Hippocampal formation (tissue), 2 donors: ENCODE measurements around the gene THADA.
"Not testable (repeated sequence)": the region's sequence is repeated elsewhere in the genome, so short reads cannot be mapped to it uniquely, and the experiment has no call there.

Experiments
- DNase-seq, 2 donors: peaks; one replicate each; lab custom pipeline; 2025; lab: John Stamatoyannopoulos, UW

Gene THADA

DNA sequence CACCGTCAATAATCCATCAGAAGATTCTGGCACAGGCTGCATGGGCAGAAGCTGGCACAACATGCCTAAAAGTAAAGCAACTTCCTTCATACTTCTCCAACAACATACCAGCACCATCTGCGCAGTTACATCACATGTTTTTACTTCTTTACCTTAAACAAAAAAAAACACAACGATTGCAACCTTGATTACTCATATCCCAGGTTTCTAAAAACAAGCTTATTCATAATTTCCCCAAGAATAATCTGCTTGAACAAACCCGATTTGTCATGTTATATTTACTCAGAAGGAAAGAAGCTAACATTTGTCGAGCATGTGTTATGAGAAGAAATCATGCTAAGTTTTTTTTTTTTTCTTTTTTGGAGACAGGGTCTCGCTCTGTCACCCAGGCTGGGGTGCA, 54.7 kb downstream of the THADA start:
- no peak for DNase-seq

DNA sequence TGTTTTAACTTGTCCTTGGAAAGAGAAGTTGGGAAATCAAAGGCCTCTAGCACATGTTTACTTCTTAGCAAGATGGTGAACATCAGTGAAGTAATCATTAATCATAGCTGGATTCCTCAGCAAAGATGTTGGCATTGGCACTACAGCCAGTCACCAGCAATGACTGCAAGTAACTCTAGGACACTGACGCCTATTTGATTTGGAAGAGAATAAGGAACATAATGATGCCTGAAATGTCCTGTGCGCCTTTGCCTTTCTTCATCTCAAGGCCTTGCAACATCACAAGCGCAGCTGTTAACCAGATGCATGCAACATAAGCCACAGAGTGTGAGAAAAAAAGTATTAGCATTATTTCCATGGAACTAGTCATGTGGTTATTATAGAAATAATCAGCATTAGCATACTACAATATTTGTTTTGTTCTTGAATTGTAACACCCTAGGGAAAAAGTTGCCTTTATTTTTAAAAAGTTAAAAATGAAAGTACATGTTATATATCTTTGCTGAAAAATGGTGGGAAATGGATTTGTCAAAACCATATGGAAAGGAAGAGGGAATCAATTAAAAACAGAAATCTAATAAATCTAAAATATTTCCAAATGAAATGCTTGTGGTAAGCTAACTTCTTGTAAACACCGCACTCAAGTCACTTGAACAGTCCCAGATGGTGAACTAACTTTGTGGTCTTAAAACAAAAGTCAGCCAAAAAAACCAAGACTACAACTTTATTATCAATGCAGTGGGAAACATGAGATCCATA, 55.6 kb downstream of the THADA start:
- DNase-seq = no peak

DNA sequence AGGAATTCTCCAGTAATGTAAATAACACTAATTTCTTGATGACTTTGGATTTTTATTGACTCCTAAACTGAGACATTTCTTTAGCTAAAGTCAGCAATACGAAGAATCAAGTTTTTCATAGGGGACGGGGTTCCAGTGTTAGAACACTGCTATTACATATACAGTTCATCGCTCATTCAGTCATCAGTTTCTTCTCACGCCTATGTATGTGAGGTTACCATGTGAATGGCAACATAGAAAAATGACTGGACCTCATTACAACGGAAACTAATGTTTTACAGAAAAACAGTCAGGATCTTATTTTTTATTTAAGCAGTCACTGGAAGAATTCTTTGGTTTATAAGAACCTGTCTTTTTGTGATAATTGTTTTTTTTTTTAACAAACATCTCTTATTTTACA, 56.4 kb downstream of the THADA start:
- no peak for DNase-seq

DNA sequence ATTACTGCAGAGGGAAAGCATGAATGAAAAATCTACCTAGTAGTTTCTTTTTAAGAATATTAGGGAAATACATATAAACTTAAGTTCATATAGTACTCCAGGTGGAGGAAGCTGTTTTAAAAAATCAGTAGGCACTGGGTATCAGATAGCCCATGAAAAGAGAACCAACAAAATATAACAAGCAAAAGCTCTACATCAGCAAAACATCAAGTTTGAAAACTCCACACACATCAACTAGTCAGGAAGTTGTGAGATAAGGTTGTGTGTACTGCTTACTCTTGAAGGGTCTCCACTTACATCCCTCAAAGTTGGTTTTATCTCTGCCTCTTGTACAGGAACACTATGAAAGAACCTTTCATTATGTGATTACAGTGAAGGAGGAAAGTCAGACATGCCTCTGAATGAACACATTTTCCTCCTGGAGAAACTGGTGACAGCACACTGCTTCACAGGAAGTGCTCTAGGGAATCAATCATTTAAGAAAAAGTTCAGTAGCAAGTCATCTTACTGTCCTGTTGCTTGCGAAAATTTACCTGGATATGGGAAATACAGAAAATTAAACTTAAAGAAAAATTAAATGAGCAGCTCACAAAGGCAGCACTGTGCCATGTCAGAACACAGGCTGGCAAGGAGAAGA, 57.7 kb downstream of the THADA start:
- no peak for DNase-seq

DNA sequence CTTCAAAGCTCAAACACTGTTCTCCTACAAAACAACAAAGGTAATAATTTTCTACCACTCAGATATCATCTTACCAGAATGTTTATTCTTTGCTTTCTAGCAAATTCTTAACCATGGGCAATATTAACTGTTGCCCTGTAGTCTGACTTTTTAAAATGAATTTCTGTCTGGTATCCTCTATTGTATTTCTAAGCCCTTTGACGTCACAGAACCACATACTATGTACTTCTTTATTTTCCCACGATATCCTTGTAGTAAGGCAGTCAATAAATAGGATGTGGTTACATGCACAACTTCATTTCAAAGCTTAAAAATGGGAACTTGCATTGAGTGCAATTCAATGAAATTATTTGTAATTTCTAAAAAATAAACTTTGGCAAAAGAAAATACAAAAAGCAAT, 58.7 kb downstream of the THADA start:
- DNase-seq = no peak

DNA sequence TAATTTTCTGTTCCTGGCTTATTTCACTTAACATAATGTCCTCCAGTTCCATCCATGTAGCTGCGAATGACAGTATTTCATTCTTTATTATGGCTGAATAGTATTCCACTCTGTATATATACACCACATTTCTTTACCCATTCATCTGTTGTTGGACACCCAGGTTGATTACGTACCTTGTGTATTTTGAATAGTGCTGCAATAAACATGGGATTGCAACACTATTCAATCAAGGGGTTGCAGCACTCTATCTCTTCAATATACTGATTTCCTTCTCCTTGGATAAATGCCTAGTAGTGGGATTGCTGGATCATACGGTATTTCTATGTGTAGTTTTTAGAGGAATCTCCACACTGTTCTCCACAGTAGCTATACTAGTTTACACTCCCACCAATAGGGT, 61.3 kb downstream of the THADA start:
- no peak for DNase-seq

DNA sequence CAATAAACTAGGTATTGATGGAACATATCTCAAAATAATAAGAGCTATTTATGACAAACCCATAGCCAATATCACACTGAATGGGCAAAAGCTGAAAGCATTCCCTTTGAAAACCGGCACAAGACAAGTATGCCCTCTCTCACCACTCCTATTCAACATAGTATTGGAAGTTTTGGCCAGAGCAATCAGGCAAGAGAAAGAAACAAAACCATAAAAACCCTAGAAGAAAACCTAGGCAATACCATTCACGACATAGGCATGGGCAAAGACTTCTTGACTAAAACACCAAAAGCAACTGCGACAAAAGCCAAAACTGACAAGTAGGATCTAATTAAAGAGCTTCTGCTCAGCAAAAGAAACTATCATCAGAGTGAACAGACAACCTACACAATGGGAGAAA, 63.3 kb downstream of the THADA start:
- DNase-seq = not testable (repeated sequence)

DNA sequence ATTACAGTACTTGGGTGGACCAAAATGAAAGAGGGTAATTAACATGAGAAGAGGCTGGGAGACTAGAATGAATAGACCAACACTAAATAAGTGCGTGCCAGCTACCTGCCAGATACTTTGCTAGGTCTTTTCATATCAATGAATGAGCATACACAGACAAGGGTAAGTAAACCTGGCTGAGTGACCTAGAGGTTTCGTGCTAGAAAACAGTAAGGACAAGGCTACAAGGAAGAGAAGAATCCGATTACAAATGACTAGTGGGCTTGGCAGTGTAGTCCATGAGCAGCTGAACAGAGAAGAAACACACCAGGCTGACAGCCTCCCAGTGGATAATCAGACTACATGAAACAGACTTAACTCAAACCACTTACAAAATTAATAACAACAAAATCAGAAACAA, 64.6 kb downstream of the THADA start:
- DNase-seq = no peak

DNA sequence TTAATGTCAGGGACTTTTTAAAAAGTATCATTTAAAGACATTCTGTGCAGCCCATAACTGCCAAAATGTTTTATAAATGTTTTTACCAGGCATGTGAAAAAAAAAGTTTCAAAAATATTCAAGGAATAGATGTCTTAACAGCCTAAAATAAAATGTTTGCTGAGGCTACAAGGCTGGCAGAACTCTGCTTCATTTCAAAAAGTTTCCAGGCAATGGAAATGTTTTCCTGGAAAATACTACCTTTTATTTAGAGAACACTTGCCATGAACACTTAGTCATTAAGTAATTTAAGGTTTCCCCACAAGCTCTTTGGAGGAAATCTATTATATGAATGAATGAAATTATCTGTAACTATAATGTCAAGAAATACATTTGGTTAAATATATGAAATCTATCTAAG, 68.8 kb downstream of the THADA start:
- DNase-seq = no peak

DNA sequence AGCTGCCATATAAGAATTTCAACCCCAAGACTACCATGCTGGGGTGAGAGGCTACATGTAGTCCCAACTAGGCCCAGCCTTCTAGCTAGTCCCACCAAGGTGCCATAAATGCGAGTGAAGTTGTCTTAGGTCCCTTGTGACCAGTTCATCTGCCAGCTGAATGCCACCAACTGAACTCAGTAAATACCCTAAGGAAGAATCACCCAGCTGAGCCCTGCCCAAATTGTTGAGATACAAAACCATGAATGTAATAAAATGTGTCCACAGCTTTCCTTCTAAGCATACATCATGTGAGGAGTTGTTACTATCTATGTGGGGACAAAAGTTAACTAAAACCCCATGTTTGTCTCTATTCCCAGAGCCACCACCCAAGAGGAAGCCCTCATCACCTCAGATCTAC, 70.3 kb downstream of the THADA start:
- DNase-seq = no peak

DNA sequence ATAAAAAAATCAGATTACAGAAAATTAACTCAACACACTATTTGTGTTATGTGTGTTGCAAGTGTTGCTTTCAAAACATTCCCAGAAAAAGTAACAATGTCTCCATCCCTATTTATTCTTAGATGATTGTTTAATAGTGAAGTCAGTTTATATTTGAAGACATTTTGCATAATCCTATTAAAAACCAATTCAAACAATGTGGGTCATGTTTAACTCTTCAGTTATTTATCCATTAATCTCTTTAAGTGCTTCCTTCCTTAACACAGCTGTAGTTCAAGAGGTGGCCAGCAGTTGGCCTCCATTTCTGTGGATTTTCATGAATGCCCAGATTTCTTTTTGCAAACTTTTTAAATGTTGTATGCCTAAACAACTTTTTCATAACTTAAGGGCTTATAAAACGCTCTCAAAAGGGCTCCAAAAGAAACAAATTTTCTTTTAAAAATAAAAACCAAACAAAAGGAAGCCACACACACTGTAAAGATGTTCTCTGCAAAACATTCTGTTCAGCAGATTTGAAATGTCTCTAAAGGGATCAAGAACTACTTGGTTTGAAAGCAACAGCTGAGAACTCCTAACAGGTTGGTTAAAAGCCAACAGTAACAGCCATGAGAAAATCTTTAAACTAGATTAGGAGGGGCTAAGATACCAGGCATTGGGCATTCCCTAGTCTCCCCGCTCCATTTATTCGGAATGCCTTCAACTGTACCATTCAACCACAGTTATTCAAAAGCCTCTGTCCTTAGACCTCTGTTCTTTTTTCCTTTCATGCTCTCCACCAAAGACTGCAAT, 71.5 kb downstream of the THADA start:
- no peak for DNase-seq

DNA sequence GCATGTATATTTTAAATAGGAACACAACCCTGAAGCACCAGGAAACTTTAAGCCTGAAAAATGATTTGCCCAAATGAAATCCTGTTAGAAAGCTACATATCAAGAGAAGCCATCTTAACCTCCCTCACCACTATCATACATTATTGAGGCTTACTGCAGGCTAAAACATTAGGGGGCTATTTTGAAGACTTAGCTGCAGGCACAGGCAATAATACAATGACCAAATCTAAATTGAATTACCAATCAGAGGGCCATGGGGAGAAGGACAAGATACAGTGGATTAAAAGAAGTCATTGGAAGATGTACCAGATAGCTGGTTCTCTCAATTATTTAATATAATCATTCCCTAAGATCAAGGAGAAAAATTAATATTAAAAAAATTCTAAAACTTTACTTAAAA, 73.7 kb downstream of the THADA start:
- no peak for DNase-seq

DNA sequence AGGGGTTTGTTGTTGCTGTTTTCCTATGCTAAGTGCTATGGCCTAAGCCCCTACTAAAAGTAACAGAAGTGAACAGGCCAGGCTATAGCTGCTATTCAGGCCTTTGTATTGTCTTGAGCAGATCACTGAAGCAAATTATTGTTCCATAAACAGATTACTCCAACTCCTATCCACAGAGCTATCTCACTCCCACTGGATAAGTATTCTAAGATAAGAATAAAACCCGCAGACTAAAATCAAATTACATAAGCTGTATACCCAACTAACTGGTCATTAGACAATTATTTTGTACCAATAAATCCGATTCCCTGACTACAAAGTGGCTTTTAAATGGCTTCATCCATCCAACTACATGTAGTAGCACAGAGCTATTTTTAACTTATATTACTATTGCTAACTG, 74.3 kb downstream of the THADA start:
- DNase-seq = no peak

DNA sequence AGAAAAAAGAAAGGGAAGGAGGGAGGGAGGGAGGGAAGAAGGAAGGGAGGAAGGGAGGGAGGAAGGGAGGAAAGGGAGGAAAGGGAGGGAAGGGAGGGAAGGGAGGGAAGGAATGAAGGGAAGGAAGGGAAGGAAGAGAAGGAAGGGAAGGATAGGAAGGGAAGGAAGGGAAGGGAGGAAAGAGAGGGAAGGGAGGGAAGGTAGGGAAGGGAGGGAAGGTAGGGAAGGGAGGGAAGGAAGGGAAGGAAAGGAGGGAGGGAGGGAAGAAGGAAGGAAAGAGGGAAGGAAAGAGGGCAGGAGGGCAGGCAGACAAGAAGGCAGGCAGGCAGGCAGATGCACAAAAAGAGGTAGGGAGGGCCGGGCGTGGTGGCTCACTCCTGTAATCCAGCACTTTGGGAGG, 74.9 kb downstream of the THADA start:
- DNase-seq = no peak

DNA sequence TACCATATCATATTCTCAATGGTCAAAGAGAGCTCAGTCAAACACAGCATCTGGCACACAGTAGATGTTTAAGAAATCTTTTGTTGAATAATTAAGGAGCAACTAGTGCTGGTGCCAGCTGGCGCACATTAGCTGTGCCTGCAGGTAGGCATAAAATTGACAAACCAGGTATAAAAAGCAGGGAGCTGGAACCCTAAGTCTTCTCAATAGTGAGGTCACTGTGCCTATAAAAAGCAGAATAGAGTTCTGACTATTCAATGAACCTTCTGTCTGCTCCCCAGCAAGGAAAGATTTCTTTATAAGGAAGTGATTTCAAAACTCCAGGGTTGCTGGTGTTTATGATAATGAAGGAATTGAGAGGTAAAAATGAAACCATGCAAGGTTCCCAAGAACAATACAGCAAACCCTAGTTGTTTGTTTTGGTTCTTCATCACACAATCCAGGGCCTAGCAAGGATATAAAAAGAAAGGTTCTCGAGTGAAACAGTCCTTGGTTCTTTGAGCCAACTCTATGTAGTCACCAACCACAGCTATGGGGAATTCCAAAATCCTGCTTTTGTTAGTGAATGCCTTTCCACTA, 76.1 kb downstream of the THADA start:
- no peak for DNase-seq

DNA sequence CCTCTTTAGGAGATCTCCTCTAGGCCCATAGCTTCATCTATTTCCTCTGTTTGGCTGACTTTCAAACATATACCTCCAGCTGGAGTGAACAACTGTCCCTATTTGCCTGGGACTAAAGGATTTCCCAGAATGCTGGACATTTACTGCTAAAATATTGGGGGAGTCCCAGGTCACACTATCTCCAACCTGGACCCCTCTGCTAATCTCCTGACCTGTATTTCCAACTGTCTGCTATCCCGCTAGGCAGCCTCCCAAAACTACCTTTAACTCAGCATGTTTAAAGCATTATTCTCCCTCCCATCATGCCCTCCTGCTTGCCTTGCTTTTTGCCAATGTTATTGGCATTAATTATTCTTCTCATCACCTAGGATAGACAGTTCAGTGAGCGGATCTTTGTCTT, 77.1 kb downstream of the THADA start:
- DNase-seq = no peak

DNA sequence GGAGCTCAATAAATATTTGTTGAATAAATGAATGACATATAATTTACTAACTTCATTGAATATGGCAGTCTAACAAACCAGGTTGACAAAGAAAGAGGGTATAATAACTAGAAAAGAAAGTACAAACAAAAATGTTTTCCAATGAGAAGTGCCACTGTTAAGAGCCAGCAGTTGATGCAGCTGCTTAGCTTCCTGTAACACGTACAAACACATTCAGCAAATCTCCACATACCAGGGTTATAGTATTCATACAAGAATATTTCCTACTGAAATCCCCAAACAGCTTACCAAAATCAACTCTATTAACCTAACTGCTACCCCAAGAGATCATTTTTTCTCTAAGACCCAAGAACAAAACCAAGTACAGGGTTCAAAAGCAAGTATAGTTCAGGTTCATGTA, 77.7 kb downstream of the THADA start:
- DNase-seq = no peak

DNA sequence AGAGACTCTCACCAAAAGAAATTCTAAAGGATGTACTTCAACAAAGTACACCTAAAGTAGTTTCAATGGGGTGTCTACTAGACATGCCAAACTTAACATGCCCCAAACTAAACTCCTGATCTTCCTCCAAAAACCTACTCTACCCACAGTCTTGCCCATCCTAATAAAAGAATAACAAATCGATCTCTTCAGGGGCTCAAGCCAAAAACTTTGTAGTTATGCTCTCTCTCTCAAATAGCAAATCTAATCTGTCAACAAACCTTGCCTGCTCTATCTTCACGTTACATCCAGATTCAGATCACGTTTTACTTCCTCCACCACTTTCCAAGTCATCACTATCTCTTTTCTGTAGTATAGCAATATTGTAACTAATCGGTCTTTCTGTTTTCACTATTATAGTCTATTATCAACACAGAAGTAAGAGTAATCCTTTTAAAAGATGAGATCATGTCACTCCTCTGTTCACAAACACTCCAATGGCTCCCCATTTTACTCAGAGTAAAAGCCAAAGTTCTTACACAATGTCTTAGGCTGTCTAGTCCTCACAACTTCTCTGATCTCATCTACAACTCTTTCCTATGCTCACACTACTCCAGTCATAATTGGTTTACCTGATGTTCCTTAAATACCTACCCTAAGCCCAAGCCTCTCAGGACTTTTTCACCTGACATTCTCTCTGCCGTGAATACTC, 79.9 kb downstream of the THADA start:
- no peak for DNase-seq

DNA sequence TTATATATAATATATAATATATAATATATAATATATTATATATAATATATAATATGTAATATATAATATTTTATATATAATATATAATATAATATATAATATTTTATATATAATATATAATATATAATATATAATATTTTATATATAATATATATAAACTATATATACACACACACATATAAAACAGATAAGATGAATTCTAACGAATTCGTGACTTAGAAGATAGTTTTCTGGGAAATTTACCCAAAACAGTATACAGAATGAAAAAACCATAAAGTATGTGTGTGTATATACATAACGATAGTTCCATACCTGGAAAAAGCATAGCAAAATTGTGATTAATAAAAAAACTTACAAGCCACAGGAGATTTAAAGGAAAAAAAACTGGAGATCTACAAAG, 80.6 kb downstream of the THADA start:
- no peak for DNase-seq

DNA sequence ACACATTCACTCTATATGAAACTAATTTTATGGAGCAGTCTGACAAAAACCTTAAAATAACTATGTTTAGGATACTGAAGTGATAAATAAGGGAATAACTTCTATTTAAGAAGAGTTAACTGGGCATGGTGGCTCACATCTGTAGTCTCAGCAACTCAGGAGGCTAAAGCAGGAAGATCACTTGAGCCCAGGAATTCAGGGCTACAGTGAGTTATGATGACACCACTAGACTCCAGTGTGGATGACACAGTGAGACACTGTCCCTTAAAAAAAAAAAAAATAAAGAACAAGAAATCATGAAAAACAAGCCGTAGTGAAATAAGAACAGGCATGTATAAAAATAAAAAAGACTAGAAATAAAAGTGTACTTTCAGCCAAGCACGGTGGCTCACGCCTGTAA, 82.0 kb downstream of the THADA start:
- no peak for DNase-seq

DNA sequence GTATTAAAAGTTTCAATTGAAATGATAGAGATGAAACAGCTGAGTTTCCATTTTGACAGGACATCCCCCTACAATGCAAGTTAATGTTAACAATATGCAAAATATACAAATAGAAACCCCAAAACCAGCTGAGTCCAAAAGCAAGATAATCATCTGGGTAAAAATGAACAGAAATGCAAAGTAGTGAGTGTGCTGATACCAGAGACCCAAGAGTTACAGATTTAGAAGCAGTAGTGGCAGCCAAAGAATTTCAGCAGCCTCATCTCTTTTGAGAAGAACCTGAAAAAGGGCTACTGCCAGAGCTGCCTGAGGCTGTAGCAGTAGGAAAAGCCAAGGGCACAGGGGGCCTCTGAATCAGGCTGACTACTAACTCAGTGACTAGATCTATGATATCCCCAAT, 82.6 kb downstream of the THADA start:
- DNase-seq = no peak

DNA sequence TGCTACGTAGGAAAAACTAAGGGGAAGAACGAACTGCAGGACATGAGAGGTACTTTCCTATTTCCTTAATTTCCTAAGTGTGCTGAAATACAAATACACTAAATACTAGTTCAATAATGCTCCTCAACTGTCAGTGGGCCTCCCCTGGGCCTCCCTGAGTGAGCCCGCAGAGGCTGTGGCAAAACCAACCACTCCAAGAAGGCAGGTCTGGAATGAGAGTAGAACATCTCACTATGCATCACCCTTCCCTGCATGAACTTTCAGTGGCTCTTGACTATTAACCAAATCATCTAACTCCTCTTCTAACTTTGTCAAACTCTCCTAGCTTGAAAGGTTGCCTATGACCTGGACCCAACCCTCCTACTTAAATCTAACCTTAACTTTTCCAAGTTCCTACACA, 84.6 kb downstream of the THADA start:
- no peak for DNase-seq
